Suprapubic skin (tissue), 3 donors: ENCODE results near the gene RPUSD1.

Experiments used
- CTCF ChIP-seq, 2 donors: fragments of 200-600 bp in 1 of 2; fragments of 450-650 bp in 1 of 2; sonication (generic) in 1 of 2; IDR thresholded peaks; one replicate each; pipeline ENCODE4 v1.5.1; 2016 to 2019; ENCODE audit warnings: antibody characterized with exemption in 2 of 2, mild to moderate bottlenecking in 1 of 2, moderate library complexity in 1 of 2
- POLR2AphosphoS5 ChIP-seq, 3 donors: sonication (generic); formaldehyde crosslinking; IDR thresholded peaks; one replicate each; pipeline ENCODE4 v1.6.1; 2017; ENCODE audit warnings: antibody characterized with exemption in 3 of 3

- TF ChIP-seq CTCF (IDR thresholded peaks at IDR 0.05): no peak
- no peak for TF ChIP-seq POLR2AphosphoS5 (IDR thresholded peaks at IDR 0.05)
These were observed 9.2 kb downstream of the RPUSD1 start for GRCh38 chr16:778909-779527.
